ENCODE results near the gene MET.
A peak's percentile ranks its signal among the peaks of the same experiment; 100 is the strongest.

Gene MET

DNA sequence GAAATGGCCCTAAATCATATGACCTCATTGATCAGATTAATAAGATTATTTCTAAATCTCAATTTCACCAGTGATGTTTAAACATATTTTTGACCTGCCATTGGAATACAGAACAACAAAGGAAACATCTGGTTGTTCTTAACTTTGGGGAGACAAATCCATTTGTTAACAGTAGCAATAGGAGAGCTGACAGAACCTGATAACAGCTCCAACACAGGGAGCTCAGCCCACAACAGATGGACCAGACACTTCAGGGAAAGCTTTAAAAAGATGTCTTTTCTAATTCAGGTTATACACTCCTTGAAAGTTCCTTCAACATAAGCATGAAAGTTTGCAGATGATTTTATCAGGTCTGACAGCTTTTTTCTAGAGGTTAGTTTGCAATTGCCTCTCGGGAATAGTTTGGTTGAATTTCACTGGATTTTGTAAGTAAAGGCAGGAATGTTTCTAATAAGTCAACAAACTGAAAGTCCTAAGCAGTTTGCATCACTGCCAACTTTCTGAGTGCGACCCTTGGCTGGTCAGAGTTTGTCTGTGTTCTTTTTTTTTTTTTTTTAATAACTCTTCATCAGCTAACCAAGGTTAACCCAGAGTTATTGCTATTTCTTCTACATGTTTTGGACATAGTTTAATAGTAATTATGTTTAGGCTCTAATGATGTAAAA is 6.5 kb upstream of the MET start:
- no peak for DNase-seq

DNA sequence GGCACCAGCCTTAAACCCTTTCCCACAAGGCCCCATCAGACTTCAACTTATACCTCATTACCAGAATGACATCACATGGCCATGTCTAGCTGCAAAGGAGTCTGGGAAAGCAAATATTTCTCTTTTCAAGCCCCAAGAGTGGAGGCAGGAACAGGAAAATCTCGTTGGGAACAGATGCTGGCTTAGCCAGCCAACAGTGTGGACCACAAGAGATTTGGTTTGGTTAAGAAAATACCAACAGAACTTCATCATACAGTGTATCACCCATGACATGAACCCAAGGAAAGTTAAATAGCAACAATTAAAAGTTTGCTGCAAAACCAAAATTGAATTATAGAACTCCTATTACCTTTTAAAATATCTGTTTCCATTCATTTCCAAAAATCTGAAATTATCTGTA is 2.2 kb upstream of the MET start:
- DNase-seq, result peak; percentile 20

DNA sequence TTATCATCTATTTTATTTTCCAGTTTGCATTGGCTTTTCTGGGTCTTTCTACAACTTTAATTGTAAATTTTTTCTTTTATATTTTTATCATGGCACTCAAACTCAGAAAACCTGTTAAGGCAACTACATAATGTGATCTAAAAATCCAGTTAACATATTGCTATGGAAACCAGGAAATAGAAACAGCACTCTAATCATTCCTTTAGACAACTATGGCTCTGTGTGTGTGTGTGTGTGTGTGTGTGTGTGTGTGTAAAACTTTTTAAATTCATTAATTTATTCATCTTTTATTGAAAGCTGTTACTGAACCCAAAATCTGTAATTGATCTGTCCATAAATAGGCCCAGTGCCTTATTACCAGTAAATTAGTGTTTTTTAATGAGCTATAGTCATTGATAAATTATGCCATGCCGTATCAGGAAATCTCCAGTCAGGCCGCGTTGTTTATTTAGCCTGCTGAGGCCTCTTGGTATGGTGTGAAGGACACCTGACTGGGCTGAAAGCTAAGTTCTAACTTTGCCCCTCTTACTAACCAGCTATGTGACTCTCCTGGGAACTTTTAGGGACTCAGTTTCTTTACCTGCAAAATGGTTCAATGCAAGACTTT is 1.5 kb upstream of the MET start:
- no peak for DNase-seq

DNA sequence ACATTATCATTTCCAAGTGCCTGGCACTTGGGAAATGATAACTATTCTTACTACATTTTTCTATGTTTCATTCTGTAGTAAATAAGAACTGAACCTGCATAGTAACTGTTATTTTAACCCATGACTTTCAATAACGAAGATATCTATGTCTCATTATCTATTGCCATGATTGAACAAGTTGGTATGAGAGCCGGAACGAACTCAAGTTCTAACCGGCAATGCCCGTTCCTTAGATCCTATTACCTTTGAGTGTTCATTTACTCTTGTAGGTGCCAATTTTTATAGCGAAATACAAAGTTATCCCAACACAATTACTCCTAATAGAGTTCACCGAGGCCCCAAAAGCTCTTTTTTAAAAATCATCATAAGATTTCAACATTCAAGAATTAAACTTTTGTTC is 885 bp upstream of the MET start:
- DNase-seq, result no peak

DNA sequence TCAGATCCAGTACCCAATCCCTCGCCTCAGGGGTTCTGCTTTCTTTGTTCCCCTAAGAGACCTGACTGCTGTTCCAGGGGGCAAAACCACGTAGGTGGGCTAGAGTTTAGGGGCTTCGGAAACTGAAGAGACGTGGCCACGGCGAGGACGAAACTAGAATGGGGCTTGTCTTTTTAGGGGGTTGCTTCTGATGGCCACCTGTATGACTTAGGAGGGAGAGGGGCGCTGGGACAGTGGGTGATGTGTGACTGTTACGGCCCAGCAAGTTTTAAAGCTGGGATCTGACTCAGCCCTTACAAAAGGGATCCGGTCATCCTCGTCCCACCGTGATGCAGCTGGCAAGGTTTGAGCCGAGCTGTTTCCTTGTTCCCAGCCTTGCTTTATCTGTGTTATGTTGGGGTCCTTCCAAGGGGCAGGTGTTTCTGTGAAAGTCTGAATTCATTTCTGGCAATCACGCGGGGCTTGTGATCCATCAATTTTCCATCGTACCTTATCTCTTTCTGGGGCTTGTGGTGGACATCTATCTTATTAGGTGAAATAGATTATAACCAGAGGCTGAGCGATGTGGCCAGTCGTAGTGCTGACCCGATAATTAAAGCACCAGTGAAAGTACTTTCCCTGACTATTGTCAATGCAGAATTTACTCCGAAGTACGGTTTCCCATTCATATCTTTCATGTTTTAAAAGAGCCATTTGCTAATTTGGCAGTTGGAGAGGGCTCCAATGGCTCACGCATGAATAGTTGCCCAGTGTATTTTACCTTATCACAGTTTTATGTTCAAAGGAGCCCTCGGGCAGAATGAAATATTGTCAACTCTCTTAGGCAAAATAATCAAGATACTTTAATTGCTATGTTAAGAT is 830 bp downstream of the MET start:
- no peak for DNase-seq

DNA sequence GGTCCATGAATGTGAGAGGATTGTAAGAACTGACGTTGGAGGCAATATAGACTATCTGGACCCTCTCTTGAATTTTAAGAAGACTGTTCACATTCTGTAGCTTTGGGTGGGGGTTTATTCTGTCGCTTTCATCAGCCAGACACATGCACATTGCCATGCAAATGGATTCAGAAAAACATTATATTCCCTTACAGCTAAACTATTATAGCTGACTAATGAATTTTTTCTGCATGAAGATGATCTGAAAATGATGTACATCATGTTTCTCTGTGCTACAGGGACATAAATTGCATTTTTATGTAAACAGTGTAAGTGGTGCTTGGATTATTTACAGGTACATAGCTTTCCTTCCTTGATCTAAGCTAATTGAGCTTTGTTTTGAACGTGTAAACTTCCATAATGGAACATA is 1.5 kb downstream of the MET start:
- no peak for DNase-seq

DNA sequence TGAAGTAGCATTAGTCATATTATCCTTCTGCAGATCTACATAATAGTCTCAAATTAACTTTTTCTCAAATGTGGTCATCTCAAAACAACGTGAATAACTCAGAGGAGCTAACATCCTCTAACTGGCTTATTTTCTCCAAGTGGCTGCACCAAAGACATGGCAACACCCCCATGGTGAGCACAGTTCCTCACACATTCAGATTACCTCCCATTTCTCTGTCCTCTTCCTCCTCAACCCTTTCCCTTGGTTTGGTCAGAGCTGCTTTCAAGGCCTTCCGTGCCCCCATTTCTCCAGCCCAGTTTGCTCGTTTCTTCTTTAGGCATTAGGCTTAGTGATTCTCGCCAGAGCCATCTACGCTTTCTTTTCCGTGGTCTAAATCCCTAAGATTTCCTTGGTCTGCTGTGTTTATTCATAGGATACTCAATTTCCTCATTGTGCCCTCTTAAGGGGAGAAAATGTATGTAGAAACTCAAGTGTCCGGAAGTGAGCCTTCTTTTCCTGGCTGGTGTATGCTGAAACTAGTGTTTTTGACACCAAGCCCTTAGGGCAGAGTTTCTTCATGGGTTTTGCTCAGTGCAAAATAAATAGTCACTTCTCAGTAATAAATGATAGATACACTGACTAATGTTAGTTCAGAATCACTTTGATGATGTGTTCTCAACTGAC is 2.6 kb downstream of the MET start:
- peak; percentile 49 for DNase-seq

DNA sequence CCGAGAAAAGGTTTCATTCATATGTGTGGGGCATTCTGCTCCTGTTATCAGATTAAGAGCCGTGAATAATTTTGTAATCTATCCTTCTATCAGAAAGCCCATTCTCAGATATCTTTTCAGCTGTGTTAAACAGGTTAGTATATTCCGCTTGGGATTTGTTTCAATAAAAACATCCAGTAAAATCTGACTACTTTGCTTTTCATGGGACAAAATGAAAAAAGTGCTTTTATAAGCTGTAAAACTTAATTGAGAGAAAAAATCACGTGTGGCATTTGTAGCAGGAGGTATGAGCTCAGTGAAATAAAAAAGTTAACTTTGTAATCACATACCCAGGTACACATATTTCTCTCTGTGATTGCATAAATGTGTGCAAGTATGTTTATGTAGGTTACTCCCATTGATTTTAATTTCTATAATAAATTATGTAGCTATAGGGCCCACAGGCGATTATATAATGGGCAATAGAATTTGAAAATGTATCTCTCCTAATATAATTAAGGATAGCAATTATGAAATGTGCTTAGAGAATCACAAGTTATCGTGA is 3.9 kb downstream of the MET start:
- no peak for DNase-seq

DNA sequence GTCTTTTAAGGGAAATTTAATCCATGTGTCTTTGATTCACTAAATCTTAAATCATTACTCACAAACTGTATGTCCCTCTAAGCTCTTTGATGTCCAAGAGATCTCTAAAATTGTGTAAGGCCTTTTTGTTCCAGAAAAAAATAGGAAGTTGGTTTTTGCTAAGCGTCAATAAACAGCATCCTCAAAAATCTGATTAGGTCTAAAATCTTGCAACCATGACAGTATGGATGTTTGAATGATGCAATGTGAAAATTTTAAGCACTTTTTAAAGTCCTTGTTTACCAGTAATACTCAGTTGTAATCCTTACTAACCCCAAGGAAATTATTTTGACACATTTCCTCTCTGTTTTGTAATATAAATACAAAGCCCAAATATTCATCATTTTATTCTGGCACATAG is 6.8 kb downstream of the MET start:
- no peak for DNase-seq

DNA sequence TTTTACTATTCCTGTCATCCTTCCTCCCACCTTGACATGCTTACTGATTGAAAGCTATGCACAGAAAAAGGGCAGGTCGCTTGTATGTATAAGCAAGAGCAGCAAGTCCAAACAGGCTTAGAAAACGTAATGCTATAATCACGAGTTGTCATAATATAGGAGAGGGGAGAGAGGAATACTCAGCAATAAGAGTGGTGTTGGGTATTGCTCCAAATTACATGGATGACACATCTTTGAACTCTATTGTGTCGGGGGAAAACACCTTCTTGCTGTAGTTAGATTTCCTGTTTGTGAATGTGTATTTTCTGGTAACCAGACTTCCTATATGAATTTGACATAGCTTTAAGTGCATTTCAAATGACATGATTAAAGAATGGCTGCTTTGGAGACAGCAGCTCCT is 7.5 kb downstream of the MET start:
- no peak for DNase-seq

DNA sequence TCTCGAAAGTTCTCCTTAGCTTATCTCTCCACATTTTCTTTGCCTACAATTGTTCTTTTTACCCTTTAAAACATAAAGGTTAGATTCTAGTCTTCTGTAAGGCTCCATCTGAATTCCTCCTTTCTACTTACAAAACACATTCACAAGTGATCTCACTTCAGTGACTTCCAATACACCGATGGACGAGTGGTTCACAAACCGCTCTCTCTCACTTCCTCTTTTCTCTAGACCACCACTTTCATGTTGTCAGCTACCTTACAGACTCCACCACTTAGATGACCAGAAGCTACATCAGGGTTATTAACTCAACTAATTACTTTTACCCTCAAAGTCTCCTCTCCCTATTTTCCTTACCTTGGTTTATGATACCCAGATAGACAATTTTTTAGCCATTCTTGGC is 11.8 kb downstream of the MET start:
- no peak for DNase-seq

DNA sequence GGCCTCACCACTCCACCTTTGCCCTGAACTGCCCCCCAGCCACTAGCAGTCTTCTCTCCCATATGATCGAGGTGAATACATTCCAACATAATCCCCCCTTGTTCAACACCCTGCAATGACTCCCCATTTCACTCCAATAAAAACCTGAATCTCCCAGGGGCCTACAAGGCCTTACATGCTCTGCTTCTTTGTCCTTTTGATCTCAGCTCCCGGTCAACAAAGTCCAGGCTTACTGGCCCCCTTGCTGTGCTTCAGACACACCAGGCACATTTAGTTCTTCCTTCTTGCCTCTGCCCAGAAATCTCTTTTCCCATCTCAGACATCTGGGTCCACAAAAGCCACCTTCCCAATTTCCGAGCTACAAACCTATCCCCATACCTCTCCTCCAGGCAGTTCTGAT is 14.0 kb downstream of the MET start:
- no peak for DNase-seq

DNA sequence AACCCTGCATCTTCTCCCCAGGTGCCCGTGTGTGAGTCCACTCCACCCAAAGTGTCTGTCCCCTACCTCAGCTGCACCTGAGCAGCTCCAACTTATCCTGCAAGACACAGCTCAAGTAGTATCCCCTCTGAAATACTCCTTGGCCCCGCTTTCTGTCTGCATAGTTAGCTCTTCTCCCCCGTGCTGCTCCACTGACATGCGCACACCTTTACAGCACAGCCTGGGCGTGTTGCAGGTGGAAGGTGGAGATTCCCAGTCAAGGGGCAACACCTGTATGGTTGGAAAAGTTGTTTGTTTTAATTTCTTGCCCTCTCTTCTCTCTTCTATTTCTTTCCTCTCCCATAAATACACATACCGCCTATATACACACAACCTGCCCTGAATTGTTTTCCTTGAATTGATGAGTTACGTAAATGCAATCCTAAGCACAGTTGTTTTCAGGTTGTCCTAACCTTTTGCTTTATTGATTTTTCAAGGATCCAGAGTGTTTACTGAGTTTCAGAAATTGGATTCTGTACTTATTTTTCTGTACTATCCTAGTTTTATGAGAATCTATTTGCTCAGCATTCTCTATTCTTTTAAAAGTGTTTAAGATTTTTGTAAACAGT is 14.9 kb downstream of the MET start:
- no peak for DNase-seq

DNA sequence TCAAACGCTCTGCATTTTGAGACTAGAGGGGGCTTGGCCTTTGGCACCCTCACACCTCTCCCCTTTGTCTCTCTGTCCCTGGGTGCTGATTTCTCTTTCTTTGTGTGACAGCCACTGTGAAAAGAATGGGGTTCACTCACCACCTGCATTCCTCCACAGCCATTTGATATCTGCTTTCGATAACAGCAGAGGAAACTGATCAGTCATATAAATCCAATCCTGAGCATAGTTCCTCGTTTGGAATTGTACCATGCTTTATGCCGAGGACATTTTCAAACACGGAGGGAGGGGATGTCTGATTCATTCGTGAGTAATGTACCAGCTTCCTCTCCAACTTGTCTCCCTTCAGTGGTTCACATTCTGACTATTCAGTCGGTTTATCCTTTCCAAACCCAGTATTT is 15.8 kb downstream of the MET start:
- DNase-seq, result peak; percentile 82

DNA sequence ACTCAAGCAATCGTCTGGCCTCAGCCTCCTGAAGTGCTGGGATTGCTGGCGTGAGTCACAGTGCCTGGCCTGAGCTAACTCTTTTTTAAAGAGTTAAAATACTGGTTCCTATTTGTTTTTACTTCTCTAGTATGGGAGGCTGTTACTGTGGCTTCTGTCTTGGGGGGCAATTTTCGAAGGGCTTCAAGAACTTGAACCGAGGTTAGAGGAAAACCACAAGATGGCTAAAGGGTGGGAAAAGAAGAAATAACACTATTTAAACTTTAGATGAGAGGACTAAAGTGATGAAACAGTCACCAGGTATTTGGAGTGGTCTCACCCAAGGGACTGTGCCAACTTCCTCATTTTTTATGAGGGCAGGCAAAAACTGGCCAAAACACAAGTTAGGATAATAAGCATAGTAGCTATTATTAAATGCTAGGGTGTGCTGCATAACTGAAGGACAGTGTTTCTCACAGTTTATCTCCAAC is 17.8 kb downstream of the MET start:
- peak; percentile 29 for DNase-seq

DNA sequence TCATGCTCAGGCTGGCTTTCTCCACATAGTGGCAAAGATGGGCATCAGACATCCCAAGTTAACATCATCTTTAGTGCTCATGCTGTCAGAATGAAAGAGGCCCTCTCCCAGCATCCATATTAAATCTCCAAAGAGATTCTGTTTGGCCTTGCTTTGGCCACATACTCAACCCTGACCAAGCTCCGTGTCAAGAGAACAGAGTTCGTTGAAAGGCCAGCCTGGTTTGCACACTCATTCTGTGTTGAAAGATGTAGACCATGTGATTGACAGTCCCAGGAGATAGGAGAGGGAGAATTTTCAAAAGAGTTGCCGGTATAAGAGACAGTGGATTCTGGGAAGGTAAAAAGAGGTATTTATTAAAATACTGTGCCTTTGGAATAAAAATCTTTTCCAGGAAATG is 19.7 kb downstream of the MET start:
- no peak for DNase-seq

DNA sequence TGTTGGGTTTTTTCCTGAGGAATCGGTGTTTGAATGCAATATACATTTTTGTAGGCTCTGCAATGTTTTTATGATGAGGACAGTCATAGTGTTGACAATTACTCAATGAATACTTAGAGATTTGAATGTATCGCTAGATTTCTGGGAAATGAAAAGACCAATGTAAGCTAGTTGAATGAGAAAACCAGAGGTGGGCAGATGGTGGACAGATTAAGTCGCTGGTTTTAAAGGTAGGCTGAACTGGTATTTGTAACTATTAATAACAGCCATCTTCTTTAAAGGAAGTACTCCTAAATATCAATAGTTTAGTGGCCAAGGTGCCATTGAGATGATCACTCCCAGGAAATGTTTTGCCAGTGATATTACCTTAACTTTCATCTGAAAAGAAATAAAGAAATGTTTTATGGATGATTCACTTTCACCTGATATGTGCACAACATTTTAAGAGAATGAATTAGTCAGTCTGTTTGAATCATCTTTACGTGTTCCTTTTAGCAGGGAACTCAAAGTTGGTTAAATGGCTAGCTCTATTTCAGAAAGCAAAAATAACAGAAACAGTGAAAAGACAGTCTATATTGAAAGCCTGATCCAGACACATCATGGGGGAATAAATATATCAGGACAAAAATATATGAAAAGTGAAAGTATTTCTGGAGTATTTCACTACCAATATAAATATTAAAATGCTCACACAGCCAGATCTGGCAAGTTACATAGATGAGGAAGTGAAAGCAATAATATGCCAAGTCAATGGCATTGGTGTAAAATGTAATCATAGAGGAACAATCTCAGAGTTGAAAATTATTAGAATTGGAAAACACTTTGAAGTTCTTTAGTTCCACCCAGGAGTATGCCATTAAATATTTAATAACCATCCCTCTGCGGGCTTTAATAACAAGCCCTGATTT is 20.7 kb downstream of the MET start:
- DNase-seq, result no peak

DNA sequence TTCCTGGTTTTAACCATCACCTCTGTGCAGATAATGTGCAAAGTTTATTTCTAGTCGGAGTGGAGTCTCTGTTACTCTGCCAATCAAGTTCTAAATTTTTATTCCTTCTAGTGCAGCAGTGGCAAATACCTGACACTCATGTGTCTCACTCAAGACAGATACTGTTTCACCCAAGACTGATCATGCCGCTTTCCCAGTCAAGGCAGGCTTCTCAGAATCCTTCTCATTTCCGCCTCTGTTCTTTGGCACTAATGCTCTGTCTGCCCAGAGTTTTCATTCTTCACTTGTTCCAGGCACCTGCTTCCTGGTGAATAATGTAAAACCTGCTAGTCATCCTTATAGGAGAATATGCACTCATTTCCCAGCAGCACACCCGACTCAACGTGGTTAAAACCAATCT is 24.7 kb downstream of the MET start:
- no peak for DNase-seq

DNA sequence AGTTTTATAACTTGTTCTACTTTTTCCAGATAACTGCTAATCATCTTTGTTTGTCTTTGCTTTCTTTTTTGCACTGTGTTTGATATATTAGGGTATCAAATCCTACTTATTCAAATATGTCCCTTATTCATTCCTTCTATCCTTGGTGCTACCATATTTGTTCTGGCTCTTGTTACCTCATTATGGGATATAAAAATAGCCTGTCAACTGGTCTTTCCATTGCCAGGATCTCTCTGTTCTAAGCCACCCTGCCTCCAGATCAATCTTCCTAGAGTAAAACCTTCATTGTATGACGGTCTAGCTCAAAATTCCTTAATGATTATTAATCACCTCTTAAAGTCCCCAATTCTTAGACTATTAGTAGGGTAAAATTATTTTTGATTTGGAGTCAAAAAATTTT is 25.2 kb downstream of the MET start:
- DNase-seq, result no peak

DNA sequence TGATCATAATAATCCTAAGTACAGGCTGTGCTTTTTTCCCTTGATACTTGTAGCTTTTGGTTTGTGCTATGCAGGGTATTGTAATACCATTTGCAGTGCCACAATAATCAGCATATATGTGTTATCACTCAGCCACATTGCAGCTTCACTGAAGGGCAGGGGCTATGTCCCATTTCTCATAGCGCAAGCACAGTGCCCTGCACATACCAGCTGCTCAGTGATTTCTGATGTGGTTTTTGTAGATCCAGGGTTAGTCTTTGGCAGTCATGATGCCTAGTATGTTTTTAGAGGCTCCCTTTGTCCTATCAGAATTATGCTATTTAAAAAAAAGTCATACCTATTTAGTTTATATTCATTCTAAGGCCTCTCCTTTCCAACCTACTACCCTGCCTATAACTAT is 25.8 kb downstream of the MET start:
- DNase-seq, result no peak

DNA sequence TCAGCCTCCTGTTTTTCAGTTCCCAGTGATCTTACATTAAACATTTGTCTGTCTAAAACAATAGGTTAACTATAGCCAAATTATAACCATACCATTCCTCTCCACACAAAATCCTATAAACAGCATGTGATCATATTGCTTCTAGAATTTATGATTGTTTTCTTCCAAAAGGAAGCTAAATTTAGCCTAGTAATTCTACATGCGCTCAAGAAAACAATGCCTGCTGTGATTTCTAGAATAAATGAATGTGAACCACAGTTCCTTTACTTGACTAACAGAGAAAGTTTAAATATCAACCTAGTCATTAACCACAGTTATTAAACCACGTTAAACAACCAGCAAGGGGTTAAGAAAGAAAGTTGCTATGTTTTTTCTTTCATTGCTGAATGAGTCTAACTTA is 26.4 kb downstream of the MET start:
- DNase-seq, result no peak
